Natural killer cell (primary cell): ENCODE results near the gene CEP89. TPM values are rescaled to one million over a fixed set of nuclear protein-coding genes. Genes with fewer than 3 reads are reported as not detected.
"Not testable (repeated sequence)": the region's sequence is repeated elsewhere in the genome, so short reads cannot be mapped to it uniquely, and the experiment has no call there.

Experiments
- ATAC-seq, 3 donors: fragments of 150-1000 bp in 2 of 3; fragments of 200-7000 bp in 1 of 3; cut with Tn5 transposase; 1 replicate in 1 of 3; 2 replicates in 2 of 3; pipeline ENCODE4 v1.10.0; 2021; ENCODE audit warnings: mild to moderate bottlenecking in 2 of 3, moderate library complexity in 2 of 3
- DNase-seq, 2 donors: peaks; one replicate each; pipeline versions ENCODE4 v3.0.0 to v3.0.0-alpha.2; 2013 to 2021; ENCODE audit warnings: mixed read lengths in 1 of 2
- H3K27ac ChIP-seq: one replicate; pipeline ENCODE4 v1.5.1; 2013; ENCODE audit warnings: mild to moderate bottlenecking, low read length
- H3K27me3 ChIP-seq: one replicate; pipeline ENCODE4 v1.6.1; 2013; ENCODE audit warnings: low read length; ENCODE audit not compliant: control insufficient read depth, insufficient read depth
- H3K36me3 ChIP-seq: one replicate; pipeline ENCODE4 v1.6.1; 2013; ENCODE audit warnings: low read length; ENCODE audit not compliant: control insufficient read depth, insufficient read depth
- H3K4me1 ChIP-seq: one replicate; pipeline ENCODE4 v1.6.1; 2013; ENCODE audit warnings: low read length; ENCODE audit not compliant: control insufficient read depth, insufficient read depth
- H3K4me3 ChIP-seq: one replicate; pipeline ENCODE4 v1.5.1; 2013; ENCODE audit warnings: low read length
- H3K9me3 ChIP-seq: one replicate; pipeline ENCODE4 v1.6.1; 2013; ENCODE audit warnings: low read length; ENCODE audit not compliant: control insufficient read depth, insufficient read depth
- H3K27ac Mint-ChIP-seq, 2 donors: one replicate each; pipeline ENCODE4 v1.8.0; 2022; ENCODE audit warnings: mild to moderate bottlenecking in 2 of 2, mixed read lengths in 2 of 2, moderate library complexity in 1 of 2
- H3K27me3 Mint-ChIP-seq, 2 donors: one replicate each; pipeline ENCODE4 v1.8.0; 2022; ENCODE audit warnings: low read depth in 2 of 2, mixed read lengths in 2 of 2
- H3K36me3 Mint-ChIP-seq: one replicate; pipeline ENCODE4 v1.8.0; 2022; ENCODE audit warnings: mixed read lengths
- H3K4me1 Mint-ChIP-seq, 2 donors: one replicate each; pipeline ENCODE4 v1.8.0; 2022; ENCODE audit warnings: mixed read lengths in 2 of 2
- H3K4me3 Mint-ChIP-seq: one replicate; pipeline ENCODE4 v1.8.0; 2022; ENCODE audit warnings: mild to moderate bottlenecking, moderate library complexity, mixed read lengths
- H3K9me3 Mint-ChIP-seq, 2 donors: one replicate each; pipeline ENCODE4 v1.8.0; 2022; ENCODE audit warnings: mixed read lengths in 2 of 2
- CTCF ChIP-seq: fragments of 200-600 bp; IDR thresholded peaks from one replicate; pipeline ENCODE4 v1.8.0; 2022; ENCODE audit warnings: antibody characterized with exemption
- WGBS: methylation state at CpG from one replicate; pipeline ENCODE4 v1.1.7; 2013; ENCODE audit warnings: missing lambda C conversion rate; ENCODE audit not compliant: insufficient coverage; 5-methylcytosine and 5-hydroxymethylcytosine counted together
- intact Hi-C: fragments of 100-400 bp; cut with micrococcal nuclease; formaldehyde crosslinking; loops from one replicate; pipeline ENCODE4 v1.14.2; 2022
- total RNA-seq, 4 donors: library from RNA; stranded (reverse); fragments of 120-200 nt in 1 of 4; gene quantifications; one replicate each; pipeline versions ENCODE4 v1.2.3 to v1.2.4, GENCODE V29; 2013 to 2022

The CEP89 gene
- total RNA-seq, 3 donors from 2014 or later (not counting 1 experiment from before 2014, with no cell fraction given): 7.6 to 12.0 (median 10.3) TPM

GRCh38 chr19:32868206-32868950 is 103.4 kb downstream of the CEP89 start:
- WGBS: 94% methylated on average over 19 of the region's 19 CpGs
- intact Hi-C loops: no loop called here
- ATAC-seq: no peak
- no peak overlapping the region for H3K27ac ChIP-seq
- H3K4me1 Mint-ChIP-seq: no peaks in the 10 kb centered on the region
- no peaks in the 10 kb centered on the region for H3K27me3 Mint-ChIP-seq
- no peak for DNase-seq
- no peaks in the 10 kb centered on the region for H3K4me1 ChIP-seq
- no peak overlapping the region for H3K4me3 Mint-ChIP-seq
- H3K4me3 ChIP-seq: no peak overlapping the region
- no peaks in the 10 kb centered on the region for H3K36me3 ChIP-seq
- no peaks in the 10 kb centered on the region for H3K9me3 ChIP-seq
- no peaks in the 10 kb centered on the region for H3K9me3 Mint-ChIP-seq
- H3K27ac Mint-ChIP-seq: no peak overlapping the region
- H3K36me3 Mint-ChIP-seq: no peaks in the 10 kb centered on the region
- no peak for TF ChIP-seq CTCF
- no peaks in the 10 kb centered on the region for H3K27me3 ChIP-seq

GRCh38 chr19:32867436-32867835 is 104.3 kb downstream of the CEP89 start:
- ATAC-seq, DNase-seq, H3K27ac Mint-ChIP-seq, H3K36me3 Mint-ChIP-seq, H3K36me3 ChIP-seq, intact Hi-C loops, H3K9me3 ChIP-seq, H3K27me3 Mint-ChIP-seq, H3K4me3 Mint-ChIP-seq, H3K27ac ChIP-seq, H3K9me3 Mint-ChIP-seq, H3K27me3 ChIP-seq, H3K4me1 ChIP-seq, H3K4me1 Mint-ChIP-seq, H3K4me3 ChIP-seq: not testable (repeated sequence)
- 95% methylated on average over 9 of the region's 9 CpGs for WGBS

GRCh38 chr19:32866564-32867265 is 105.0 kb downstream of the CEP89 start:
- Histone ChIP-seq H3K4me1 (no peaks in the 10 kb centered on the region), H3K27me3 (no peaks in the 10 kb centered on the region), H3K9me3 (no peaks in the 10 kb centered on the region), H3K36me3 (no peaks in the 10 kb centered on the region), H3K27ac (no peak overlapping the region), H3K4me3 (no peak overlapping the region)
- H3K9me3 Mint-ChIP-seq: no peaks in the 10 kb centered on the region
- no peaks in the 10 kb centered on the region for H3K4me1 Mint-ChIP-seq
- H3K27ac Mint-ChIP-seq: no peak overlapping the region
- intact Hi-C loops: no loop called here
- no peak for ATAC-seq
- TF ChIP-seq CTCF: no peak
- WGBS: 89% methylated on average over 12 of the region's 12 CpGs
- no peaks in the 10 kb centered on the region for H3K27me3 Mint-ChIP-seq
- no peak for DNase-seq
- H3K36me3 Mint-ChIP-seq: no peaks in the 10 kb centered on the region
- H3K4me3 Mint-ChIP-seq: no peak overlapping the region

- Histone ChIP-seq H3K27me3 (no peaks in the 10 kb centered on the region), H3K4me3 (no peak overlapping the region), H3K27ac (no peak overlapping the region), H3K36me3 (no peaks in the 10 kb centered on the region), H3K9me3 (no peaks in the 10 kb centered on the region), H3K4me1 (no peaks in the 10 kb centered on the region)
- intact Hi-C loops: no loop called here
- DNase-seq: no peak
- no peaks in the 10 kb centered on the region for H3K36me3 Mint-ChIP-seq
- no peak overlapping the region for H3K4me3 Mint-ChIP-seq
- WGBS: 83% methylated on average over 7 of the region's 7 CpGs
- no peak overlapping the region for H3K27ac Mint-ChIP-seq
- H3K4me1 Mint-ChIP-seq: no peaks in the 10 kb centered on the region
- ATAC-seq: no peak
- H3K9me3 Mint-ChIP-seq: no peaks in the 10 kb centered on the region
- no peaks in the 10 kb centered on the region for H3K27me3 Mint-ChIP-seq
- no peak for TF ChIP-seq CTCF
These were observed 105.7 kb downstream of the CEP89 start for GRCh38 chr19:32866061-32866460.
